ENCODE measurements around the gene SPECC1. TPM values are rescaled to one million over a fixed set of nuclear protein-coding genes. Genes with fewer than 3 reads are reported as not detected.

The SPECC1 gene
- total RNA-seq, 1 donor from 2014 or later, result 83.0 TPM

DNA sequence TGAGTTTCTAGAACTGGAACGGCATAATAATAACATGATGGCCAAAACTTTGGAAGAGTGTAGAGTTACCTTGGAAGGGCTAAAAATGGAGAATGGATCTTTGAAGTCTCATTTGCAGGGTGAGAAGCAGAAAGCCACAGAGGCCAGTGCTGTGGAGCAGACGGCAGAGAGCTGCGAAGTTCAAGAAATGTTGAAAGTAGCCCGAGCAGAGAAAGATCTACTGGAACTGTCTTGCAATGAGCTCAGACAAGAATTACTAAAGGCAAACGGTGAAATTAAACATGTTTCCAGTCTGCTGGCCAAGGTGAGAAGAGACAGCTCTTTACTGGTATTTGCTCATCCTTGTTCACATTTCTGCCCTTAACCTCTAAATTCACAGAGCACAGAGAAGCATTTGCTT lies 196.4 kb downstream of the SPECC1 start:
- DNase-seq (ENCODE audit: low read depth) (no peak), FAIRE-seq (no peak)
- peak overlapping the region; percentile 13 for H3K9ac ChIP-seq (ENCODE audit: low read length)
- H3K4me1 Mint-ChIP-seq (ENCODE audit: low read depth, unreplicated experiment), result peaks cover 72% of the 10 kb centered on the region
- H2AFZ ChIP-seq (ENCODE audit: low read depth, low read length), result no peak overlapping the region
- H3K4me2 ChIP-seq (ENCODE audit: low read length), result peak overlapping the region; percentile 64
- H3K9me3 ChIP-seq (ENCODE audit: insufficient read depth, low read depth, low read length), result no peaks in the 10 kb centered on the region
- no peaks in the 10 kb centered on the region for H3K27me3 Mint-ChIP-seq (ENCODE audit: low read depth, unreplicated experiment)
- H3K79me2 ChIP-seq (ENCODE audit: insufficient read depth, low read length), result peaks cover 47% of the 10 kb centered on the region
- H3K36me3 Mint-ChIP-seq (ENCODE audit: low read depth, unreplicated experiment), result peaks cover 23% of the 10 kb centered on the region
- H4K20me1 ChIP-seq (ENCODE audit: insufficient read depth, low read length), result no peaks in the 10 kb centered on the region
- no peaks in the 10 kb centered on the region for H3K36me3 ChIP-seq (ENCODE audit: insufficient read depth, low read length)
- H3K27me3 ChIP-seq (ENCODE audit: insufficient read depth, low read length), result no peaks in the 10 kb centered on the region
- peak overlapping the region; percentile 73 for H3K27ac ChIP-seq (ENCODE audit: low read depth, low read length)
- TF ChIP-seq EZH2 (IDR thresholded peaks at IDR 0.05; ENCODE audit: insufficient read depth, low read length), result no peak
- TF ChIP-seq, protein P1, sequence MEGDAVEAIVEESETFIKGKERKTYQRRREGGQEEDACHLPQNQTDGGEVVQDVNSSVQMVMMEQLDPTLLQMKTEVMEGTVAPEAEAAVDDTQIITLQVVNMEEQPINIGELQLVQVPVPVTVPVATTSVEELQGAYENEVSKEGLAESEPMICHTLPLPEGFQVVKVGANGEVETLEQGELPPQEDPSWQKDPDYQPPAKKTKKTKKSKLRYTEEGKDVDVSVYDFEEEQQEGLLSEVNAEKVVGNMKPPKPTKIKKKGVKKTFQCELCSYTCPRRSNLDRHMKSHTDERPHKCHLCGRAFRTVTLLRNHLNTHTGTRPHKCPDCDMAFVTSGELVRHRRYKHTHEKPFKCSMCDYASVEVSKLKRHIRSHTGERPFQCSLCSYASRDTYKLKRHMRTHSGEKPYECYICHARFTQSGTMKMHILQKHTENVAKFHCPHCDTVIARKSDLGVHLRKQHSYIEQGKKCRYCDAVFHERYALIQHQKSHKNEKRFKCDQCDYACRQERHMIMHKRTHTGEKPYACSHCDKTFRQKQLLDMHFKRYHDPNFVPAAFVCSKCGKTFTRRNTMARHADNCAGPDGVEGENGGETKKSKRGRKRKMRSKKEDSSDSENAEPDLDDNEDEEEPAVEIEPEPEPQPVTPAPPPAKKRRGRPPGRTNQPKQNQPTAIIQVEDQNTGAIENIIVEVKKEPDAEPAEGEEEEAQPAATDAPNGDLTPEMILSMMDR (IDR thresholded peaks at IDR 0.05; ENCODE audit: insufficient read depth, low read depth, low read length), result no peak
- peak overlapping the region; percentile 92 for H3K27ac Mint-ChIP-seq (ENCODE audit: unreplicated experiment)
- peaks cover 42% of the 10 kb centered on the region for H3K4me1 ChIP-seq (ENCODE audit: insufficient read depth, low read length)
- H3K4me3 ChIP-seq (ENCODE audit: insufficient read depth, low read depth, low read length), result no peak overlapping the region
- H3K9me3 Mint-ChIP-seq (ENCODE audit: unreplicated experiment), result no peaks in the 10 kb centered on the region
- peak overlapping the region; percentile 30 for H3K4me3 Mint-ChIP-seq (ENCODE audit: unreplicated experiment)

DNA sequence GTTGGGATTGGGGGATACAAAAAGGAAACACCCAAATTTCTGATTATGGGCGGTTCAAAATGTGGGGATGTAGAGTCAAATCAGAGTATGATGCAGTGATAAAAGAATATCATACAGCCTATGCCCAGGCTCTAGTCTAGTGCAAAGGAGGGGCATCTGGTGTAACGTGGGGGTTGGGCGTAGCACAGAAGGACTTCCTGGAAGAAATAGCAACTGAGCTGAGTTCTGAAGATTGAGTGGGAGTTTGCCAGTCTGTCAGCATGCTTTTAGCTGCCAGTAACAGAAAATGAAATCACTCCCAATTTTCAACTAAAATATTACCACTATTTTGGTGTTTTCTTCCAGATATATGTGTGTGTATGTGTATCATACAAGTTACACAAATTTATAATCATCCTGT lies 196.9 kb downstream of the SPECC1 start:
- TF ChIP-seq, protein P1 (IDR thresholded peaks at IDR 0.05; ENCODE audit: insufficient read depth, low read depth, low read length), result no peak
- no peak for TF ChIP-seq EZH2 (IDR thresholded peaks at IDR 0.05; ENCODE audit: insufficient read depth, low read length)
- H3K4me3 Mint-ChIP-seq (ENCODE audit: unreplicated experiment), result peak overlapping the region; percentile 30
- no peaks in the 10 kb centered on the region for H3K9me3 ChIP-seq (ENCODE audit: insufficient read depth, low read depth, low read length)
- peak overlapping the region; percentile 13 for H3K9ac ChIP-seq (ENCODE audit: low read length)
- FAIRE-seq, result no peak
- H3K36me3 Mint-ChIP-seq (ENCODE audit: low read depth, unreplicated experiment), result peaks cover 23% of the 10 kb centered on the region
- peaks cover 72% of the 10 kb centered on the region for H3K4me1 Mint-ChIP-seq (ENCODE audit: low read depth, unreplicated experiment)
- peak overlapping the region; percentile 5 for H3K4me3 ChIP-seq (ENCODE audit: insufficient read depth, low read depth, low read length)
- peak overlapping the region; percentile 73 for H3K27ac ChIP-seq (ENCODE audit: low read depth, low read length)
- no peaks in the 10 kb centered on the region for H3K27me3 ChIP-seq (ENCODE audit: insufficient read depth, low read length)
- H3K36me3 ChIP-seq (ENCODE audit: insufficient read depth, low read length), result no peaks in the 10 kb centered on the region
- peaks cover 43% of the 10 kb centered on the region for H3K79me2 ChIP-seq (ENCODE audit: insufficient read depth, low read length)
- no peak overlapping the region for H2AFZ ChIP-seq (ENCODE audit: low read depth, low read length)
- peak overlapping the region; percentile 64 for H3K4me2 ChIP-seq (ENCODE audit: low read length)
- no peaks in the 10 kb centered on the region for H3K27me3 Mint-ChIP-seq (ENCODE audit: low read depth, unreplicated experiment)
- peaks cover 42% of the 10 kb centered on the region for H3K4me1 ChIP-seq (ENCODE audit: insufficient read depth, low read length)
- peak overlapping the region; percentile 92 for H3K27ac Mint-ChIP-seq (ENCODE audit: unreplicated experiment)
- no peaks in the 10 kb centered on the region for H3K9me3 Mint-ChIP-seq (ENCODE audit: unreplicated experiment)
- DNase-seq (ENCODE audit: low read depth), result peak; percentile 59
- no peaks in the 10 kb centered on the region for H4K20me1 ChIP-seq (ENCODE audit: insufficient read depth, low read length)

DNA sequence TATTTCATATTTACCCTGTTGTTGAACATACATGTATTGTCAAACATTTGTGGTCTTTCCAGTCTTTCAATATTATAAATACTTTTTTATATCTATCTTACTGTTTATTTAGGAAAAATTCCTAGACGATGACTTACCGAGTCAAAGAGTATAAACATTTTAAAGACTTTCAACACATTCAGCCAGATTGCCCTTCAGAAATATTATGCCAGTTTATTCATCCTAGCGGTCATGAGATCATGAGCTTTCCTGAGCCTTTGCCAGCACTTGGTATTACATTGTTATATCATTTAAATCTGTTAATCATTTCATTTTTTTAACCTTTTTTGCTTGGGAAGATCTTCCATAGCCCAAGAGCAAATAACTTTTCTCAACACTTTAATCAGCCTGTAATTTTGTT lies 197.4 kb downstream of the SPECC1 start:
- Histone ChIP-seq H3K9ac (ENCODE audit: low read length) (peak overlapping the region; percentile 46), H3K36me3 (ENCODE audit: insufficient read depth, low read length) (no peaks in the 10 kb centered on the region), H3K27me3 (ENCODE audit: insufficient read depth, low read length) (no peaks in the 10 kb centered on the region), H2AFZ (ENCODE audit: low read depth, low read length) (no peak overlapping the region), H3K4me3 (ENCODE audit: insufficient read depth, low read depth, low read length) (no peak overlapping the region), H4K20me1 (ENCODE audit: insufficient read depth, low read length) (no peaks in the 10 kb centered on the region), H3K9me3 (ENCODE audit: insufficient read depth, low read depth, low read length) (no peaks in the 10 kb centered on the region), H3K79me2 (ENCODE audit: insufficient read depth, low read length) (peaks cover 38% of the 10 kb centered on the region), H3K4me2 (ENCODE audit: low read length) (peak overlapping the region; percentile 64), H3K27ac (ENCODE audit: low read depth, low read length) (peak overlapping the region; percentile 73), H3K4me1 (ENCODE audit: insufficient read depth, low read length) (peaks cover 42% of the 10 kb centered on the region)
- Mint-ChIP-seq H3K4me1 (ENCODE audit: low read depth, unreplicated experiment) (peaks cover 69% of the 10 kb centered on the region), H3K27ac (ENCODE audit: unreplicated experiment) (peak overlapping the region; percentile 92), H3K36me3 (ENCODE audit: low read depth, unreplicated experiment) (peaks cover 24% of the 10 kb centered on the region), H3K4me3 (ENCODE audit: unreplicated experiment) (peak overlapping the region; percentile 15), H3K27me3 (ENCODE audit: low read depth, unreplicated experiment) (no peaks in the 10 kb centered on the region), H3K9me3 (ENCODE audit: unreplicated experiment) (no peaks in the 10 kb centered on the region)
- DNase-seq (ENCODE audit: low read depth) (peak; percentile 81), FAIRE-seq (peak; percentile 9)
- TF ChIP-seq, protein P1 (IDR thresholded peaks at IDR 0.05; ENCODE audit: insufficient read depth, low read depth, low read length), result no peak
- TF ChIP-seq EZH2 (IDR thresholded peaks at IDR 0.05; ENCODE audit: insufficient read depth, low read length), result no peak

Data from astrocyte (in vitro differentiated cells and primary cell).